ENCODE measurements around the gene PDLIM7. TPM values are rescaled to one million over a fixed set of nuclear protein-coding genes. Genes with fewer than 3 reads are reported as not detected.

Gene PDLIM7
- total RNA-seq, 1 experiment from 2014 or later, result 132 TPM

GRCh38 chr5:177468685-177469628 lies 28.4 kb downstream of the PDLIM7 start:
- Histone ChIP-seq H3K4me1 (ENCODE audit: insufficient read depth, low read length, poor library complexity, severe bottlenecking) (peaks cover 24% of the 10 kb centered on the region), H3K36me3 (ENCODE audit: insufficient read depth, low read length, poor library complexity, severe bottlenecking) (peaks cover 52% of the 10 kb centered on the region), H3K9me3 (ENCODE audit: low read depth, low read length, poor library complexity, severe bottlenecking) (no peaks in the 10 kb centered on the region), H3K27me3 (replicated peaks; ENCODE audit: insufficient read depth, low read depth, low read length, poor library complexity) (no peaks in the 10 kb centered on the region), H3K4me3 (ENCODE audit: low read depth, low read length, poor library complexity, severe bottlenecking) (no peak overlapping the region), H3K27ac (ENCODE audit: low read depth, low read length, poor library complexity, severe bottlenecking) (no peak overlapping the region)
- CTCF ChIA-PET, result no interaction called here
- intact Hi-C loops (cut with micrococcal nuclease; ENCODE audit: unreplicated experiment), result no loop called here
- no TSS peak for BruUV-seq (replicated peaks)
- POLR2A ChIA-PET (ENCODE audit: low non-redundant PET), result no interaction called here
- TF ChIP-seq CTCF (conservative IDR thresholded peaks at IDR 0.05; ENCODE audit: low read depth, low read length), result no peak
- TF ChIP-seq EZH2 (IDR thresholded peaks at IDR 0.05; ENCODE audit: borderline replicate concordance, low read depth, low read length, poor library complexity, severe bottlenecking), result no peak
- DNase-seq (ENCODE audit: low spot score), result no peak

- no peak for TF ChIP-seq EZH2 (IDR thresholded peaks at IDR 0.05; ENCODE audit: borderline replicate concordance, low read depth, low read length, poor library complexity, severe bottlenecking)
- TF ChIP-seq CTCF (conservative IDR thresholded peaks at IDR 0.05; ENCODE audit: low read depth, low read length), result no peak
- DNase-seq (ENCODE audit: low spot score), result no peak
- intact Hi-C loops (cut with micrococcal nuclease; ENCODE audit: unreplicated experiment), result no loop called here
- Histone ChIP-seq H3K27ac (ENCODE audit: low read depth, low read length, poor library complexity, severe bottlenecking) (no peak overlapping the region), H3K27me3 (replicated peaks; ENCODE audit: insufficient read depth, low read depth, low read length, poor library complexity) (no peaks in the 10 kb centered on the region), H3K36me3 (ENCODE audit: insufficient read depth, low read length, poor library complexity, severe bottlenecking) (peaks cover 59% of the 10 kb centered on the region), H3K4me1 (ENCODE audit: insufficient read depth, low read length, poor library complexity, severe bottlenecking) (peaks cover 23% of the 10 kb centered on the region), H3K4me3 (ENCODE audit: low read depth, low read length, poor library complexity, severe bottlenecking) (no peak overlapping the region), H3K9me3 (ENCODE audit: low read depth, low read length, poor library complexity, severe bottlenecking) (no peaks in the 10 kb centered on the region)
- CTCF ChIA-PET, result no interaction called here
- POLR2A ChIA-PET (ENCODE audit: low non-redundant PET), result no interaction called here
- BruUV-seq (replicated peaks), result no TSS peak
Measured at GRCh38 chr5:177468329-177468684, 29.1 kb downstream of the PDLIM7 start.

- CTCF ChIA-PET, result no interaction called here
- TF ChIP-seq CTCF (conservative IDR thresholded peaks at IDR 0.05; ENCODE audit: low read depth, low read length) (no peak), EZH2 (IDR thresholded peaks at IDR 0.05; ENCODE audit: borderline replicate concordance, low read depth, low read length, poor library complexity, severe bottlenecking) (no peak)
- H3K9me3 ChIP-seq (ENCODE audit: low read depth, low read length, poor library complexity, severe bottlenecking), result no peaks in the 10 kb centered on the region
- DNase-seq (ENCODE audit: low spot score), result no peak
- H3K4me3 ChIP-seq (ENCODE audit: low read depth, low read length, poor library complexity, severe bottlenecking), result no peak overlapping the region
- no peaks in the 10 kb centered on the region for H3K27me3 ChIP-seq (replicated peaks; ENCODE audit: insufficient read depth, low read depth, low read length, poor library complexity)
- intact Hi-C loops (cut with micrococcal nuclease; ENCODE audit: unreplicated experiment), result no loop called here
- H3K27ac ChIP-seq (ENCODE audit: low read depth, low read length, poor library complexity, severe bottlenecking), result no peak overlapping the region
- H3K4me1 ChIP-seq (ENCODE audit: insufficient read depth, low read length, poor library complexity, severe bottlenecking), result peaks cover 23% of the 10 kb centered on the region
- peaks cover 61% of the 10 kb centered on the region for H3K36me3 ChIP-seq (ENCODE audit: insufficient read depth, low read length, poor library complexity, severe bottlenecking)
- BruUV-seq (replicated peaks), result no TSS peak
- POLR2A ChIA-PET (ENCODE audit: low non-redundant PET), result no interaction called here
Measured at GRCh38 chr5:177467436-177467835, 30.0 kb downstream of the PDLIM7 start.
